Fibroblast of upper back skin (primary cell): ENCODE measurements around the gene MAEA.
"Not testable (repeated sequence)": the region's sequence is repeated elsewhere in the genome, so short reads cannot be mapped to it uniquely, and the experiment has no call there.

Experiments used
- DNase-seq: peaks from one replicate; pipeline ENCODE4 v3.0.0-alpha.2; 2013

MAEA gene

GRCh38 chr4:1370321-1371124 lies 80.8 kb downstream of the MAEA start:
- DNase-seq, result no peak

- no peak for DNase-seq
Measured at GRCh38 chr4:1371176-1372165, 81.8 kb downstream of the MAEA start.

GRCh38 chr4:1372576-1372975 lies 82.9 kb downstream of the MAEA start:
- not testable (repeated sequence) for DNase-seq

- no peak for DNase-seq
Measured at GRCh38 chr4:1373892-1374705, 84.4 kb downstream of the MAEA start.

- DNase-seq, result no peak
Measured at GRCh38 chr4:1374706-1375045, 85.0 kb downstream of the MAEA start.

DNA sequence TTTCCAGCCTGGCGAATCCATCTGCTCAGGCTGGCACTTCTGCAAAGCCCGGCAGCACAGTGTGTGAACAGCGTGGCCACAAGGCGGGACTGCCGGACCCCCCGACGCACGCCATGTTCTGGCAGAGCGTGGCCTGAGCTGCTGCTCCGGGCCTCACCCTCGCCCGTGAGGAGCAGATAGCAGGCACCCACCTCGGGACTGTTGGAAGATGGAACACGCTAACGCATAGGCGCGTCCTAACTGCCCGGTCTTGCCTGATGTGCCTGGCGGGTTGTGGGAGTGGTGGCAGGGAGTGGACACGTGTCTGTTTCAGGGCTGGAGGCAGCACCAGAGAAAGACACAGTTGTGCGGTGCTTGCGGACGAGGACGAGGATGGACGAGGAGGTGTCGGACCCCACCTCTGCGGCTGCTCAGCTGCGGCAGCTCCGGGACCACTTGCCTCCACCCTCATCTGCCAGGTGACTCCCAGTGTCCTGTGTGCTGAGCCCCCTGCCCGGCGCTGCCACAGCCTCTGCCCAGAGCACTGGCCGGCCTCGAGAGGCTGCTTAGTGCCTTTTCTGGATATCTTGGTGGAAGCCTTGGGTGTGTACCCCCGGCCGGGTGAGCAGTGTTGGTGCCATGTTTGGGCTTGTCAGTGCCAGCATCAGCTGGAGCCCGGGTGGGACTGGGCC lies 85.5 kb downstream of the MAEA start:
- DNase-seq, result no peak

DNA sequence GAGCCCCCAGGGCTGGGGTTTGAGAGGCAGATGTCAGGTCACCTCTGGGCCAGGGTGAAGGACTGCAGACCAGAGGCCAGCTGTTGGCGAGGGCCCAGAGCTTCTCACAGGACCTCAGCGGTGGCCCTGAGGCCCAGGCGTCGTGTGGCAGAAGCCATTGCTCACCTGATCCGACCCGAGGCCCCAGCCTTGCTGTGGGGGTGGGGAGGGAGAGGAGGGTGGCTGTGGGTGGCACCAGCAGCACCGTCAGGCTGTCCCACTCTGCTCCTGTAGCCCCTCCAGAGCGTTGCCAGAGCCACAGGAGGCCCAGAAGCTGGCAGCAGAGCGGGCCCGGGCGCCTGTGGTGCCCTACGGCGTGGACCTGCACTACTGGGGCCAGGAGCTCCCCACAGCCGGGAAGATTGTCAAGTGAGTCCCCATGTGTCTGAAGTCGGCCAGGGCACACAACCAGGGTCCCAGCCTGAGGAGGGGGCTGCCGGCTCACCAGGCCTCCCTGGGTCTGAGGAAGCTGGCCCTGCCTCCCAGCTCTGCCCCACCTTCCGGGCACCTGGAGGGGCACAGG lies 86.2 kb downstream of the MAEA start:
- DNase-seq, result no peak

DNA sequence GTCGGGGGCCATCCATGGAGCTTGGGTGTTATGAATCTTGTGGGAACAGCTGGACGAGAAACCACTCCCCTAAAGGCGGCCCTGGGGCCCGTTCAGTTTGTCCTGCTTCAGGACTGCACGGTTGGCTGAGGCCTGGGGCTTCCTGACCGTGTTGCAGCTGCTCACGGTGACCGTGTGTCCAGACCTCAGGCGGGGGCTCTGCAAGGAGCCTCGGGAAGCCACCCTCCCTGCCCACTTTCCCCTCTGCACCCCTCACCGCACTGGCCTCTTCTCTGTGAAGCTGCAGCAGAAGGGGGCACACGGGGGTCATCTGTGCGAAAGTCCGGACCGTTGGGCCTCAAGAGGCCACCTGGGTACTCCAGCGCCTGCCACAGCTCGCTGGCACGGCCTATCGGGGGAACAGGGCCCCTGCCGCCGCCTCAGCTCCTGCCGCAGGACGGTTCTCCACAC lies 86.7 kb downstream of the MAEA start:
- no peak for DNase-seq

DNA sequence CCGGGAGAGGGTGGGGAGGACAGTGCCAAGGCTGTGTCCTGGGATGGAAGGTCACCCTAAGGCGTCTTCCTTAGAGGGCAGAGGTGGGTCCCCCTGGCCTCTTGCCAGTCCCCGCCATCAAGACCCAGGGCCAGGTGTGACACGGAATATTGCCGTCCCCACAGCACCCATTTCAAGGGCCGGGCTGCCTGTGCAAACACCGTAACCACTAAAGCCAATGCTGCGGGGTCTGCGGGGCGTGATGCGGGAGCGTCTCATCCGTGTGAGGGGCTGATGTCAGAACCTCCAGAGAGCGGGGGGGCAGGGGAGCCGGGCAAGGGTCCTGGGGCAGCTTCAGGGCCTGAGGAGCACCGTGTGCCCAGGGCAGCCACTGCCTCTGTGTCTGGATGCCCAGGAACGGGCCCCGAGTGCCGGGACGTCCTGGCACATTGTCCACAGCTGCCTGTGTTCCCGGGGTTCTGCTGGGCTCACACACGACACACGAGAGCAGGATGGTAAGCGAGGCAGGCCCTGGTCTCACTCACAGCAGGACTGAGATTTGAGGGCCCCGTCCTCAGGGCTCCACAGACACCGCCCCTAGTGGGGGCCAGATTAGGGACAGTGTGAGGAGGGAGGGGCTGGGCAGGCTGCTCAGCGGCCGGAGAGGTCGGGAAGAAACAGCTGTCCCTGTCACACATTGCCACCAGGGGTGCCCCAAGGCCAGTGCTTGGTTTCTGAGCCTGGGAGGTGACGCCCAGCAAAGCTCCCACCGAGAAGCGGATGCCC lies 87.3 kb downstream of the MAEA start:
- no peak for DNase-seq

GRCh38 chr4:1377606-1378261 lies 88.0 kb downstream of the MAEA start:
- no peak for DNase-seq

DNA sequence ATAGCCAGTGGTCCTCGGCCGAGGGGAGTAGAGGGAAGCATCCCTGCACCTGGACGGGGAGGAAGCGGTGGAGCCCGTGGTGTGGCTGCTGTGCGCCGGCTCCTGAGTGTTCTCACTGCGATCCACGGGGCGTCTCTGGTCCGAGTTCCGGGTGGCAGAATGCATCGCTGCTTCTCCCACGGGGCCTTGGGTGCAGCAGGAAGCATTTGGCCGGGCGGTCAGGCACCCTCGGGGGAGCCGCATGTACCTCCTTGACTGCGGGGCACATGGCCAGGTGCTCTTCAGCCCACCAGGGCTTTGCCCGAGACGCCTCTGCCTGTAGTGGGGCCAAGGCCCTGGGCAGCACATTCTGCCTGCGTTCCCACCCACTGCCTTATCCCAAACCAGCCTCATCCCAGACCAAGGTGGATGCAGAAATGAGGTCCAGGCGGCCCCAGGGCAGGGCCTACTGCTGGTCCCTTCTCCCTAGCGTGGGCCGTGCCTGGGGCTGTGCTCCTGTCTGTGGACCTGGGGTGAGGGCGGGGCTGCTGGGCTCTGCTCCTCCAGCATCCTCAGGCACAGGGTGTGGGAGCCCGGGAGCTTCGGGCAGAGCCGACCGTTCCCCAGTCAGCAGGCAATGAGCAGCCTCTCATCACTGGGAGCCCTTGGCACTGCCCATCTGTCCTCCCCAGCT lies 89.0 kb downstream of the MAEA start:
- DNase-seq, result no peak

- DNase-seq, result no peak
Measured at GRCh38 chr4:1379351-1379781, 89.7 kb downstream of the MAEA start.

DNA sequence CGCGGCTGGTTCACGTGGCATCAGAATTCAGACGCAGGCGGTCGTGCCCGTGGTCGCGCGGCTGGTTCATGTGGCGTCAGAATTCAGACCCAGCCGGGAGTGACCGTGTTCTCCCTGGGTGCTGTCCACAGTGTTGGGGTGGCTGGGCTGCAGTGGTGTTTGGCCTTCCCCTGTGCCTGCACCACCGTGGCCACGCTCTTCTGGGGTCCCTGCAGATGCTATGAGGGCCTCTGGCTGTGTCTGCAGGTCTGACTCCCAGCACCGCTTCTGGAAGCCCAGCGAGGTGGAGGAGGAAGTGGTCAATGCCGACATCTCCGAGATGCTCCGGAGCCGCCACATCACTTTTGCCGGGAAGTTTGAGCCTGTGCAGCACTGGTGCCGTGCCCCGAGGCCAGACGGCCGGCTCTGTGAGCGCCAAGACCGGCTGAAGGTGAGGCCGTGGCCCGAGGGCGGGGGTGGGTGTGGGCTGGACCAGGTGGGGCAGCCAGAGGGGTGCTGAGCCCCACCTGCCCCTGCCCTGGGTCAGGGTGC lies 90.2 kb downstream of the MAEA start:
- no peak for DNase-seq

DNA sequence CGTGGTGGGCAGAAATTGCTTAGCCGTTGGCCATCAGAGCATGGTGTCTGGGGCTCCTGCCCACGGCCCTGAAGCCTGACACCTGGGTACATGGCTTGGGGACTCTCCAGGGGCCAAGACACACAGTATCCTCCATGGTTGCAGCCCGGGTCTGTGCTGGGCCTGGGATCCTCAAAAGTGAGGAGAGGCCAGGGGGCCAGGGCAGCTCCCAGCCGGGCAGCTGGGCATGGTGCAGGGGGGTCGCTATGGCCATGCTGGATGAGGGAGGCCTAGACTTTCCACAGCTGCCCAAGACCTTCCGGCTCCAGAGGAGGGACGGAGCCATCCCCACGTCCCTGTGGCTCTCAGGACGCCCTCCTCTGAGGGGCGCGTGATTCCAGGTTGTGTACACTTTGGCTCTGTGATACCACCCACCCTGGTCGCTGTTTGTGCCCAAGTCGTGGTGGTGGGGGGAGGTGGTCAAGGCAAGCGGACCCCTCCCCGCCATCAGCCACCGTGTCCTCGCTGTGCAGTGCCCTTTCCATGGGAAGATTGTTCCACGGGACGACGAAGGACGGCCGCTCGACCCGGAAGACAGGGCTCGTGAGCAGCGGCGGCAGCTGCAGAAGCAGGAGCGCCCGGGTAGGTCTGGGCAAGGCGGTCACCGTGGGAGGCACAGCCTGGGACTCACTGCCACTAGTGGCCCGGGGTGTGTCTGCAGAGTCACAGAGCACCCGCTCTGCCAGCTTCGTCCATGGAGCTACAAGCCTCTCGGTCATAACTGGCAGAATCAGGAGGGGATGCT lies 90.9 kb downstream of the MAEA start:
- DNase-seq, result no peak

- DNase-seq, result no peak
Measured at GRCh38 chr4:1381181-1381621, 91.5 kb downstream of the MAEA start.

- DNase-seq, result no peak
Measured at GRCh38 chr4:1381944-1382541, 92.4 kb downstream of the MAEA start.

DNA sequence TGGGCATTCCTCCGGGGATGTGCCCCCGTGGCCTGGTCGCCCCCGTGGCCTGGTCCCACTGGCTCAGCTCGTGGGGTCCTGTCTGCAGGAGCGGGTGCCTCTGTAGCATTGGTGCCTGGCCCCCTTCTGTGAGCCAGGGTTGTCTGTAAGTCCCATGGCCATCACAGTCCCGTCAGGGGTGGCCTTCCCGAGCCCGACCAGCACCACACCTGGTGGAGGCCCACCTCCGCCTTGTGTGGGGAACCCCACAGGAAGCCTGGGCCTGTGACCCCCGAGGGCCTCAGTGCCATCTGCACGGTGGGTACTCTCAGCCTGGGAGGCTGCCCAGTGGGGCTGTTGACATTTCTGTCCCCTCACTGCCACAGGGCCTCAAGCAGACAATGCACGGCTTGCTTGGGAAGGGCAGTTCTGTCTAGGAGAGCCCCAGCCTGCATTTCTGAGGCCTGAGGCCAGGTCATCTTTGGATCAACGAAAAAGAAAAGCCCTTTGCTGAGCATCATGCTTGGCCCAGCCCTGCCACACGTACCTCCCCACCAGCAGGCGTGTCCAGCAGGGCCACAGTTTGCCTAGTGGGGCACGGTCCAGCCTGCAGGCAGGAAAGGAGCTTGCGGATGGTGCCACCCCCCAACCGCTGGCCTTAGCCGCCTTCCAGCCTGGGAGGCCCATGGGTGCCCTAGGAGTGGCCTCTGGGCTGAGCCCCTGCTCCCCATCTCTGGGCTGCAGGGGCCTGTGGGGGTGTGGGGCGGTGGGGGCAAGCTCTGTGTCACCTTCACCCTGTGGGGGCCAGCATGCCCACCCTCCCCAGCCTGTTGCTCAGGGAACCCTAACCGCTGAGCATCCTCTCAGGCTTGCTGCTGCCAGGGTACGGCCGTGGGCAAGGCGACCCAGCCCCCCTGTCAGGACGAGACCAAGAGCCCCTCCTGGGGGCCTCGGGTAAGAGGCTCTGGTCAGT lies 93.4 kb downstream of the MAEA start:
- no peak for DNase-seq
